Left renal pelvis (tissue), 4 donors: ENCODE results near the gene MAPKAP1. TPM values are rescaled to one million over a fixed set of nuclear protein-coding genes. Genes with fewer than 3 reads are reported as not detected.
"Not testable (repeated sequence)": the region's sequence is repeated elsewhere in the genome, so short reads cannot be mapped to it uniquely, and the experiment has no call there.

ENCODE experiments used
- DNase-seq, 4 donors: peaks; one replicate each; pipeline ENCODE4 v3.0.0-alpha.2; 2013; ENCODE audit warnings: low read depth in 4 of 4, low spot score in 3 of 4
- polyA plus RNA-seq, 4 donors: library from polyadenylated mRNA; unstranded; fragments of 120-200 nt; gene quantifications; one replicate each; pipeline ENCODE4 v1.2.1, GENCODE V29; 2013; ENCODE audit not compliant: insufficient read length in 4 of 4

The MAPKAP1 gene
- polyA plus RNA-seq, 4 donors, result 68.0 to 87.6 (median 72.8) TPM

DNA sequence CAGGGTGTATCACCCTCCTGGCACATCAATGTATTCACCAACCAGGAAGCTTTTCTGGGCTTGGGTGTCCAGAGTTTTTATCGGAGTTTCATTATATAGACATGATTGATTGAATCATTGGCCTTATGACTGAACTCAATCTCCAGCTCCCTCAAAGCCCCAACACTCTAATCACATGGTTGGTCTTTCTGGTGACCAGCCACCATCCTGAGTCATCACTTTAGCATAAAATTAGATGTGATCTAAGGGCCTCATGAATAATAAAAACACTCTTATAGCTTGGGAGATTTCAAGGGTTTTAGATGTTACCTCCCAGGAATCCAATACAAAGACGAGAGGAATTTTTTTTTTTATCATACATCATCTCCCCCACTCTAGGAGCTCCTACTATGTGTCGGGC is 32.4 kb upstream of the MAPKAP1 start:
- no peak for DNase-seq

DNA sequence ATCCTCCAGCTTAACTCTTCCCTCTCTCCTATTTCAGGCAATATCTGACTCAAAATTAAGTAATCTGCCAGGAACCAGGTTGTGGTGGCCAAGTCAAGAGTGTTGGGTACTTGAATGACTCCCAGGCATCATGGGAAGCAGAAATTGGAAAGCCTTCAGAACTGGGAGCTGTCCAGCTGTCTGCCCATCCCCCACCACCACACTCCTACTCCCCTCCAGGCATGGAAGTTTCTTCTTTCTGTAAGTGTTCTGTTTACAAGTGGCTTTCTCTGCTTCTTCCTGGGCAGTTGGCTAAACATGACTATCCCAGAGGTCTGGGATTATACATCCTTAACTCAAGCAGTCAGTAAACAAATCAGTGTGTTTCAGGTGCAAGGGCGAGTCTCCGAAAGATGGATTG is 25.6 kb upstream of the MAPKAP1 start:
- no peak for DNase-seq

DNA sequence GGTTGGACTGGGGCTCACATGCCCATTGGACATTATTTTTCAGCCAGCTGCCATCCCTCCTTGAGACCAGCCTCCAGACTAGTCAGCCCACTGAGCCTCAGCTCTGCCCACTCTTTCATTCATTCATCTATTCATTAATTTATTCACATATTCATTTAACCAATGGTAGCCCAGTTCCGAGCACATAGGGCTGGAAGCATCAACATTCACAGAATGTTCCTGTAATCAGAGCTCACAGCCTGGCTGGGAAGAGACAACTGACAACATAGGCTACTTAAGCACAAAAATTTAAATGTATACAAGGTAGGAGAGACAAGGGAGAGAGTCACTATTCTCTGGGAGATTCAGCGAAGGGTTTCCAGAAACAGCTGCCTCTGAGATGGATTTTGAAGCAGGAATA is 23.2 kb upstream of the MAPKAP1 start:
- DNase-seq, result no peak

DNA sequence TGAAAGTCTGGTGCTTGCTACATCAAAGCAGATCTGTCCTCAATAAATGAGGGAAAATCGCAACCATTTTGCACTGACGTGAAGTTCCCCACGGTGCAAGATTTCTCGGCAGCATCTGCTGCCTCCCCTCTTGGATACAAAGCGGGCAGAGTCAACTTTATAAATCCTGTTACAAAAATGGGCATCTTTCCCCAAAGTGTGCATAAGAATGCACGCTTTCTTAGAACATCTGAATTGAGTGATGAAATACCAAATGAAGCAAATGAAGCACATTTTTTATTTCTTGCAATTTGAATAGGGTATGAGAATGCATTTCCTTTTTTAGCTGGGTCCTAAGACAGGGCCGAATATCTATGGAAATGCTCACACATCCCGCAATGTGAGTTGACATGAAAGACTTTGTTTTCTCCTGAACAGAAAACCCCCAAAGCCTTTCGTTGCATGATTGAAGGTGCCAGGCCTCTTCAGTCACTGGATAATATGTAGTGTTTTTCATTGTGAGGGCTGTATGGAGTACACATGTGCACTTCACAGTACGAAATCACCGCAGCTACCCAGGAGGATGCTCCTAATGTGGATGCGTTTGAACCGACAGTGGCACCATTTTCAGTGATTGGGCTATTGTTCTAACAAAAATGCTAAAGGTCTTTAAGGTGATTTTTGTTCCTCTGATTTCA is 19.6 kb upstream of the MAPKAP1 start:
- no peak for DNase-seq

DNA sequence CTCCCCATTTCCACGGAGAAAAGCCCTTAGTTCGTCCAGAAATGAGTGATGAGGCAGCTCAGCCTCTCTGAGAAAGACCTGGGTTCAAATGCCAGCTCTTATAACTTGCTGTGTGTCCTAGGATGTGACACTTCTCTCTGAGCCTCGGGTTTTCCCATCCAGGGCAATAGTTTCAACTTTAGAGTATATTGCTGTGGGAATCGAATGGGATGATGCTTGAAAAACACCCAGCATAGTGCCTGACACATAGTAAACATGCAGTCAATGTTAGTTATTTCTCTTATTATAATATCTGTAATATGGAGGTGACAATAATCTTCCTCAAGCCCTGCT is 430 bp upstream of the MAPKAP1 start:
- no peak for DNase-seq

DNA sequence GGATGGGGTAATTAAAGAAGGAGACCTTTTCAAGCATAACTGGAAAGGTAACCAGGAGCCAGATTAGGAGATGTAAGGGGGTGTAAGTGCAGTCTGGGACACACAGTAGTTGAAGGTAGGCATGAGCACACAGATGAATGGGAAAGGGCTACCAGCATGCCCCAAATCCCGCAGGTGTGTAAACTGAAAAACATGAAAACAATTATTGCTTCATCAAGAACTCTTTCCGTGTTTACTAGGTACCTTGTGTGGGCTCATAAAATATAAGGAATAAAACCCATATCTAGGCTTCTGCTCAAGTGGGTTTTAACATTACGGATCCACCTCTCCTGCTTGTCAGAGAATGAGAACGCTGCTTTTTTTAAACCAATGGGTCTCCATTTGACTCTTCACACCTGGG is 1.1 kb downstream of the MAPKAP1 start:
- no peak for DNase-seq

DNA sequence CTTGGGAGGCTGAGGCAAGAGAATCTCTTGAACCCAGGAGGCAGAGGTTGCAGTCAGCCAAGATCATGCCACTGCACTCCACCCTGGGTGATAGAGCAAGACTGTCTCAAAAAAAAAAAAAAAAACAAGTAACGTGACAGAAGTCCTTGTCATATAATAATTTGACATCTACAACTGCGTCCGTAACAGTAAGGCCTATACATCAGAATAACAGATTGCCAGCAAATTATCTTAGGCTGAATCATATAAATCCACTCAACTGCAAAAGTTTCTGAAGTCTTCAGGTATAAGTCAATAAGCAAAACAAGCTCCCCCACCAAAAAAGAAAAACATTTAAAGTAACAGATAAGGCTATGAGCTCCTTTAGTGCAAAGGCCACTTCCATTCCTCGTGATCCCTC is 3.3 kb downstream of the MAPKAP1 start:
- DNase-seq, result no peak

DNA sequence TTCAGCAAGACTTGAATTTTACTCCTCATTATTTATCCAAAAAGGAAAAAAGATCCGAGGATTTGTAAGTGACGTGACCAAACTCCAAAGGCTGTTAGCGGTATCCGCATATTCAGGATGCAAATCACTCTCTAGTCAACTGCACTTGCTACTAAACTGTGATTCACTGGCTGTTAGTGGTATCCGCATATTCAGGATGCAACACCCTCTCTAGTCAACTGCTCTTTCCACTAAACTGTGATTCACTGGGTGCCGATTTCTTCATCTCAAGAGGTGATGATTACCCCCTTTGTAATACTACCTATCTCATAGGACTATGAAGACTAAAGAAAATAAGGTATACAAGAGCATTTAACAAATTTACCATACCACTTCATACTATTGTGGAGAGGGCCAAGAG is 5.7 kb downstream of the MAPKAP1 start:
- DNase-seq, result no peak

DNA sequence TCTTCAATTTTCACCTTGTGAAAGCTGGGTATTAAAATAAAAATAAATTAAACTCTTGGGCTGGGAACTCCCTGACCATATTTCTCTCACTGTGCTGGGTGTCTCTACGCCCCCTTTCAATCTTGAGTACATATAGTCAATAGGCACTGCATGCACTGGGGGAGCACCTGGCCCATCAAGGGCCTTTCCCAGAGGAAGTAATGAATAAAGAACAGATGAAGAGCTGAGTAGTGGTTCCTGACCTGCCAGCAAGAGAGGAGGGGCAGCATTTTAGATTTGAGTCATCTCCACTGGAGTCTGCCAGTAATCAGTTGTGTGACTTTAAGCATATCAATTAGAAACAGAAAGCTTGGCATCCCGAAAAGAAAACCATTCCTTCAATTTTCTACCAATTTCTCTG is 6.2 kb downstream of the MAPKAP1 start:
- DNase-seq, result no peak

DNA sequence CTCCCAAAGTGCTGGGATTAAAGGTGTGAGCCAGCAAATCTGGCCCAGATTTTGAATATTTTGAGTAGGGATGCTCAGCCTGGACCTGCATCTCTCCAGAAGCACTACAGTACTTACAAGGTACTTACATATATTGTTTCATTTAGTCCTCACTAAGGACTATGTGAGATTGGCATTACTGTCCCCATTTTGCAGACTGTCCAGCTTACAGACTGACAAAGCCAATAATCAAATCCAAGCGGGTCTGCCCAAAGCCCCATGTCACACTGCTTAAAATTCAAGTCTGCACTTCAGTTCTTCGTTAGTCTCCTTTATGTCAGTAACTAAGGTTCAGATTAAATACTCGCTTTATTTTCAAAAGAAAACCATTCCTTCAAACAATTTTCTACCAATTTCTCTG is 7.1 kb downstream of the MAPKAP1 start:
- DNase-seq, result no peak

DNA sequence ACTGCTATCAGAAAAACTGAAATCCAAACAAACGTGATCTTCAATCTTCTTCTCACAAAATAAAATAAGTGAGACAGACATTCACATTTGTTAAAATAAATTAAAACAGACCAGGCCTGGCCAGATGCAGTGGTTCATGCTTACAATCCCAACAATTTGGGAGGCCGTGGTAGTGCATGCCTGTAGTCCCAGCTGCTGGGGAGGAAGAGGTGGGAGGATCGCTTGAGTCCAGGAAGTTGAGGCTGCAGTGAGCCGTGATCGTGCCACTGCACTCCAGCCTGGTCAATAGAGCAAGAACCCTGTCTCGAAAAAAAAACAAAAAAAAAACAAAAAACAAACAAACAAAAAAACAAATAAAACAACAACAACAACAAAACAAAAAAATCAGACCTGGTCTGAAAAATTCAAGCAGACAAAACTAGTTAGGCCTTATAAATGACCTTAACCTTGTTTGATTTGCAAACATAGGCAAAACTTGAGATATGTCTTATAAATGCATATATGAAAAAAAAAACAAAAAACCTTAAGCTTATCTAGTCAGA is 10.8 kb downstream of the MAPKAP1 start:
- no peak for DNase-seq

DNA sequence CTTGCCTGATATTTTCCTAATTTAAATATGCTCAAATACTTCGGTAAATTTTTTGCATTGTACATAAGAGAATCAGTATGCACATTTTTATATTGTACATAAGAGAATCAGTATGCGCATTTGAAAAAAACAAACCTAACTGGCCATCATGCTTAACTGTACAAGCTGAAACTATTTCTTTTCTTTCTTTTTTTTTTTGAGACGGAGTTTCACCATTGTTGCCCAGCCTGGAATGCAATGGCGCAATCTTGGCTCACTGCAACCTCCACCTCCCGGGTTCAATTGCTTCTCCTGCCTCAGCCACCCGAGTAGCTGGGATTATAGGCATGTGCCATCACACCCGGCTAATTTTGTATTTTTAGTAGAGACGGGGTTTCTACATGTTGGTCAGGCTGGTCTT is 11.5 kb downstream of the MAPKAP1 start:
- not testable (repeated sequence) for DNase-seq

DNA sequence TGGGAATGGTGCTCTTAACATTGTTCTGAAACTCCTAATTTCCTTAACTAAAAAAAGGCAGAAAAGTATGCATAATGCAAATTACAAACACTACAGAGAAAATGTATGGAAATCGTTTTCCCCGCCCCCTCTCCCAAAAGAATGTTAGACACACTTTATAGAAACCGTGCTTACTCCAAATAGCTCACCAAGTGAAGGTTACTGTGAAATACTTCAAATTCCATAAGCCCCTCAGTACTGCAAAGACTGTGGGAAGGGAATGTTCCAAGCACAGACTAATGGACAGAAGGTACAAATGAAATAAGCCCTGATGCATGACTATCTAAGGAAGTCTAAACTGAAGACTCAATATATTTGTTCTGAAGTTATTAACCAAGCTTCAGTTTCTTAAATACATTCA is 12.5 kb downstream of the MAPKAP1 start:
- no peak for DNase-seq

DNA sequence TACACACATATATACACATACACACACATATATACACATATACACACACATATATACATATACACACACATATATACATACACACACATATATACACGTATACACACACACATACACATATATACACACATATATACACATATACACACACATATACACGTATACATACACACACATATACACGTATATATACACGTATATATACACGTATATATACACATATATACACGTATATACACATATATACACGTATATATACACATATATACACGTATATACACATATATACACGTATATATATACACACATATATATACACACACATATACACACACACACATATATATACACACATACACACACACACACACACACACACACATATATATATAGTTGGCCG is 13.5 kb downstream of the MAPKAP1 start:
- DNase-seq, result not testable (repeated sequence)

DNA sequence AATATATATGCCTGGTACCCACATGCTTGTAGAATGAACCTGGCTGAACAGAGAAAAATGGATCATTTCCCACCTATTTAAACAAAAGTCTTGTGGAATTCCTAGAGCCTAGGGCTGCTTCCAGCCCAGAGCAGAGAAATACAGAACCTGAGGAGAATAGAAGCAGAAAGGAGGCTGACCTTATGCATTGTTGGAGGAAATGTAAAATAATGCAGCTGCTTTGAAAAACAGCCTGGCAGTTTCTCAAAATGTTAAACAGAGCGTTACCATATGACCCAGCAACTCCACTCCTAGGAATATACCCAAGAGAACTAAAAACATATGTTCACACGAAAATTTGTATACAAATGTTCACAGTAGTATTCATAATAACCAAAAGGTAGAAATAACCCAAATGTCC is 15.1 kb downstream of the MAPKAP1 start:
- no peak for DNase-seq

DNA sequence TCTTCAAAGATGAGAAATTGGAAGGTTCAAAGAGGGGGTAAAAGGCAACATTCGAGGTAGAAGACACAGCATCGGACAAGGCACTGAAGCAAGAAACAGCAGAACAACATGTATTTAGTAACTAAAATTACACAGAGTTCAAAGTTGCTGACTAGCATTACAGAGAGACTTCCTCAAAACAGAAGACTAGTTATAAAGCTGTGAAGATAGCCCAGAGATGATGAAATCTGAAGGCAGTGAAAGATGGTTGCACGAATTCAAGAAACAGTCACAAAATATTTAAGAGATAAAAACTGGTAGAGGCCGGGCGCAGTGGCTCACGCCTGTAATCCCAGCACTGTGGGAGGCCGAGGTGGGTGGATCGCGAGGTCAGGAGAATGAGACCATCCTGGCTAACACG is 16.3 kb downstream of the MAPKAP1 start:
- no peak for DNase-seq

DNA sequence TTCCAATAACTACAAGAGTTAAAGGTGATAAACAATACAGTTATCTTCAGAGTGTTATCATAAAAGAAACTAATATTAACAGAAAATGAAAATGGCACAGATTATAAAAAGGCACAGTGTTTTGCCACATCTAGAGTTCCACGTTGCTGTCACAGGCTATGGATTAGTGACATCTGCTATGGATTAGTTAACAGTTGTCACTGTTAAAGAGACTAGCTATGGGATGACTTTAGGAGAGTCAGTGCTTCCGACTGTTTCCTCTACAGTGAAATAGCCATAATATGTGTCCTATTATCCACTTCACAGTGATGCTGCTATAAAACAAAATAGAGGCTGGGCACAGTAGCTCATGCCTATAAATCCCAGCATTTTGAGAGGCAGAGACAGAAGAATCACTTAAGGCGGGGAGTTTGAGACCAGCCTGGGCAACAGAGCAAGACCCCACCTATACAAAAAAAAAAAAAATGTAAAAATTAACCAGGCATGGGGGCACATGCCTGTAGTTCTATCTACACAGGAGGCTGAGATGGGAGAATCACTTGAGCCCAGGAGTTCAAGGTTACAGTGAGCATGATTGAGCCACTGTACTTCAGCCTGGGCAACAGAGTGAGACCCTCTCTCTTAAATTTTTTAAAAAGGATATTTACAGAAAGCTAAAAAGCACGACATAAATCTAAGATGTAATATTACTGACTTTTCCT is 19.7 kb downstream of the MAPKAP1 start:
- DNase-seq, result no peak

DNA sequence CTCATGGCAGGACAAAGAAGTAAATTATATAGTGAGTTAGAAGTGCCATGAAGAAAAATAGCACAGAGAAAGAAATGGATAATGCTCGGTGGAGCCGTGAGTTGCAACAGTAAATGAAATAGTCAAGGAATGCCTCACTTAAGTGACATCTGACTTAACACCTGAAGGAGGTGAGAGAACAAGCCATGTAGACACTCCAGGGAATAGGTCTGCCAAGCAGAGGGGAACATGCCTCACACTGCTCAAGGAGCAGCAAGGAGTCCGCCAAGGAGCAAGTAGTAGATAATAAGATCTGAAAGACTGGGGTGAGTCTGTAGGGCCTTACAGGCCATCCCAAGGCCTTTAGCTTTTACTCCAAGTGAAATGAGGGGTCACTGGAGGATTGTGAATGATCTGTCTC is 21.8 kb downstream of the MAPKAP1 start:
- no peak for DNase-seq

DNA sequence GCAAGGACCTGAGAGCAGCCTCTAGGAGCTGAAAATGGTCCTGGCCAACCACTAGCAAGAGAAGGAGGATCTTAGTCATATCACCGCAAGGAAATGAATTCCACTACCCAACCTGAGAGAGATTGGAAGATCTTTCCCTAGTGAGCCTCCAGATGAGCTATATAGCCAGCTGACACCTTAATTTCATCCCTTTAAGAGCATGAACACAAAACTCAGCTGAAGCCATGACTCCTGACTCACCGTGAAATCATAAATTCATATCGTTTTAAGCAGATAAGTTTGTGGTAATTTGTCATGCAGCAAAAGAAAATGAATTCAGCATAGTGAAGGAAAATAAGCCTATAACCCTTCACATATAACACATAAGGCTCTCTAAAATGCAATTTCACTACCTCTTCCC is 23.5 kb downstream of the MAPKAP1 start:
- DNase-seq, result no peak

DNA sequence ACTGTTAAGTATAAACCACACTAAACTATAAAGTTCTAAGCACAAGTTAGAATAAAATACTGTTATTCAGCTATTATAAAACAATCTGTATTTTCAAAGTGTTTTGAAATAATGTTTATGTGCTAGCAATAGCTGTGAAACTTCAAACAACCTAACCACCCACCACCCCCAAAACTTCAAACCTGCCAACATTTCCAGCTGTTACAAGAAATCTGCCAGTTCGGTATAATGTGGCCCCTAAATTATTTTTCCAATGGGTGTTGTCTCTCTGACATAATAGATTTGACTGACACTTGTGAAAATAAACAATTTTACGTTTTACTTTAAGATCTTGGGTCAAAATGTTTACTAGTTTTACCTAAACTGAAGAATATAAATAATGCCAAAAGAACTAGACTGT is 24.7 kb downstream of the MAPKAP1 start:
- no peak for DNase-seq

DNA sequence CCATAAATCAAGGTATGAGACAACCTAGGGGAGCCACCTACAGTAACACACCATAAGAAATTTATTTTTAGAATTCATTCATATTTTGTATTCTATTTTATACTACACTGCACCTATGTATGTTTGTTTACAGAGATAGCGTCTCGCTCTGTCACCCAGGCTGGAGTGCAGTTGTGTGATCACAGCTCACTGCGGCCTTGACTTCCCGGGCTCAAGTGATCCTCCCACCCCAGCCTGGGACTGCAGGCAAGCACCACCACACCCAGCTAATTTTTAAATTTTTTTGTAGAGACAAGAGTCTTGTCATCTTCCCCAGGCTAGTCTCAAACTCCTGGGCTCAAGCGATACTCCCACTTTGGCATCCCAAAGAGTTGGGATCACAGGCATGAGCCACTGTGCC is 25.4 kb downstream of the MAPKAP1 start:
- DNase-seq, result no peak

DNA sequence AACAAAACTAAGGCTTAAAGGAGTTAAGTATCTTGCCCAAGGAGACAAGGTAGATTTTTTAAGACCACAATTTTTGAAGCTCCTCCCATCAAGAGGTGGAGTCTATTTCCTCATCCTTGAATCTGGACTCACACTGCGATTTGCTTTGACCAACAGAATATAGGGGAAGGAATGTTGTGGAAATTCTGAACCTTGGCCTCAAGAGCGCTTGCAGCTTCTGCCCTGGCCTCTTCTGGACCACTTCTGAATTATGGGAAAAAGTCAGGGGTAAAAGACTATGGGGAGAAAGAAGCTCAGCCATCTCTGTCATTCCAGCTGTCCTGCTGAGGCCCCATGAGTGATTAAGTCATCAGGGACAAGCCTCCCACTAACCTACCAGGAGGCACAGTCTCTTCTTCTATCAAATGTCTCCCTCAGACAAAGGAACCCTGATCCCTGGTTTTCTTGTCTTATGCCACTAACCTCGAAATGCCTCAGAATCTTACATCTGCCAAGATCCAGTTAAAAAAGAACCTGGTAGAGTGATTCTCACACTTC is 25.9 kb downstream of the MAPKAP1 start:
- no peak for DNase-seq
